Osteocyte (in vitro differentiated cells): ENCODE data around the gene NCCRP1. TPM values are rescaled to one million over a fixed set of nuclear protein-coding genes. Genes with fewer than 3 reads are reported as not detected.
"Not testable (repeated sequence)": the region's sequence is repeated elsewhere in the genome, so short reads cannot be mapped to it uniquely, and the experiment has no call there.

Source experiments
- DNase-seq: peaks from one replicate; pipeline ENCODE4 v3.0.0; 2021; ENCODE audit warnings: mixed read lengths; ENCODE audit not compliant: unreplicated experiment; ENCODE audit errors: extremely low spot score
- H3K27ac Mint-ChIP-seq: one replicate; pipeline ENCODE4 v1.8.0; 2021; ENCODE audit warnings: mild to moderate bottlenecking, mixed read lengths; ENCODE audit not compliant: unreplicated experiment
- H3K27me3 Mint-ChIP-seq: one replicate; pipeline ENCODE4 v1.8.0; 2021; ENCODE audit warnings: mixed read lengths; ENCODE audit not compliant: unreplicated experiment
- H3K36me3 Mint-ChIP-seq: one replicate; pipeline ENCODE4 v1.8.0; 2021; ENCODE audit warnings: mixed read lengths; ENCODE audit not compliant: unreplicated experiment
- H3K4me1 Mint-ChIP-seq: one replicate; pipeline ENCODE4 v1.8.0; 2021; ENCODE audit warnings: mixed read lengths; ENCODE audit not compliant: unreplicated experiment
- H3K4me3 Mint-ChIP-seq: one replicate; pipeline ENCODE4 v1.8.0; 2021; ENCODE audit warnings: mild to moderate bottlenecking, moderate library complexity, mixed read lengths; ENCODE audit not compliant: unreplicated experiment
- H3K9me3 Mint-ChIP-seq: one replicate; pipeline ENCODE4 v1.8.0; 2021; ENCODE audit warnings: mixed read lengths; ENCODE audit not compliant: unreplicated experiment
- total RNA-seq: library from RNA; stranded (reverse); gene quantifications from 2 replicates; pipeline ENCODE4 v1.2.1, GENCODE V29; 2021
- TF ChIP-seq, protein P1 (sequence below): fragments of 200-600 bp; sonication (generic); IDR thresholded peaks from 2 replicates; pipeline ENCODE4 v1.5.0; 2021; ENCODE audit warnings: antibody characterized with exemption, mild to moderate bottlenecking, moderate library complexity

The NCCRP1 gene
- total RNA-seq, 1 donor from 2014 or later = not detected

GRCh38 chr19:39207293-39207836 lies 10.6 kb downstream of the NCCRP1 start:
- peaks cover 25% of the 10 kb centered on the region for H3K27me3 Mint-ChIP-seq

GRCh38 chr19:39208175-39208795 lies 11.5 kb downstream of the NCCRP1 start:
- H3K4me1 Mint-ChIP-seq = no peaks in the 10 kb centered on the region
- no peak overlapping the region for H3K27ac Mint-ChIP-seq
- no peaks in the 10 kb centered on the region for H3K9me3 Mint-ChIP-seq
- no peaks in the 10 kb centered on the region for H3K36me3 Mint-ChIP-seq
- H3K27me3 Mint-ChIP-seq = peaks cover 25% of the 10 kb centered on the region
- no peak overlapping the region for H3K4me3 Mint-ChIP-seq
- no peak for DNase-seq
- TF ChIP-seq, protein P1, sequence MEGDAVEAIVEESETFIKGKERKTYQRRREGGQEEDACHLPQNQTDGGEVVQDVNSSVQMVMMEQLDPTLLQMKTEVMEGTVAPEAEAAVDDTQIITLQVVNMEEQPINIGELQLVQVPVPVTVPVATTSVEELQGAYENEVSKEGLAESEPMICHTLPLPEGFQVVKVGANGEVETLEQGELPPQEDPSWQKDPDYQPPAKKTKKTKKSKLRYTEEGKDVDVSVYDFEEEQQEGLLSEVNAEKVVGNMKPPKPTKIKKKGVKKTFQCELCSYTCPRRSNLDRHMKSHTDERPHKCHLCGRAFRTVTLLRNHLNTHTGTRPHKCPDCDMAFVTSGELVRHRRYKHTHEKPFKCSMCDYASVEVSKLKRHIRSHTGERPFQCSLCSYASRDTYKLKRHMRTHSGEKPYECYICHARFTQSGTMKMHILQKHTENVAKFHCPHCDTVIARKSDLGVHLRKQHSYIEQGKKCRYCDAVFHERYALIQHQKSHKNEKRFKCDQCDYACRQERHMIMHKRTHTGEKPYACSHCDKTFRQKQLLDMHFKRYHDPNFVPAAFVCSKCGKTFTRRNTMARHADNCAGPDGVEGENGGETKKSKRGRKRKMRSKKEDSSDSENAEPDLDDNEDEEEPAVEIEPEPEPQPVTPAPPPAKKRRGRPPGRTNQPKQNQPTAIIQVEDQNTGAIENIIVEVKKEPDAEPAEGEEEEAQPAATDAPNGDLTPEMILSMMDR = no peak

More at GRCh38 chr19:39207293-39207836, 10.6 kb downstream of the NCCRP1 start:
- Mint-ChIP-seq H3K4me3 (no peak overlapping the region), H3K36me3 (no peaks in the 10 kb centered on the region), H3K27ac (no peak overlapping the region), H3K4me1 (no peaks in the 10 kb centered on the region), H3K9me3 (no peaks in the 10 kb centered on the region)
- TF ChIP-seq, protein P1 = no peak
- DNase-seq = no peak

- no peak for DNase-seq
- H3K4me3 Mint-ChIP-seq = no peak overlapping the region
- no peaks in the 10 kb centered on the region for H3K9me3 Mint-ChIP-seq
- TF ChIP-seq, protein P1 = no peak
- H3K27ac Mint-ChIP-seq = no peak overlapping the region
- H3K36me3 Mint-ChIP-seq = no peaks in the 10 kb centered on the region
- H3K27me3 Mint-ChIP-seq = peaks cover 32% of the 10 kb centered on the region
- no peaks in the 10 kb centered on the region for H3K4me1 Mint-ChIP-seq
Observed at GRCh38 chr19:39209196-39209595, 12.4 kb downstream of the NCCRP1 start.

GRCh38 chr19:39211731-39212374 lies 15.1 kb downstream of the NCCRP1 start:
- no peak for DNase-seq
- Mint-ChIP-seq H3K36me3 (no peaks in the 10 kb centered on the region), H3K4me3 (no peak overlapping the region), H3K9me3 (no peaks in the 10 kb centered on the region), H3K4me1 (no peaks in the 10 kb centered on the region), H3K27me3 (peaks cover 27% of the 10 kb centered on the region), H3K27ac (no peak overlapping the region)
- TF ChIP-seq, protein P1 = no peak

DNA sequence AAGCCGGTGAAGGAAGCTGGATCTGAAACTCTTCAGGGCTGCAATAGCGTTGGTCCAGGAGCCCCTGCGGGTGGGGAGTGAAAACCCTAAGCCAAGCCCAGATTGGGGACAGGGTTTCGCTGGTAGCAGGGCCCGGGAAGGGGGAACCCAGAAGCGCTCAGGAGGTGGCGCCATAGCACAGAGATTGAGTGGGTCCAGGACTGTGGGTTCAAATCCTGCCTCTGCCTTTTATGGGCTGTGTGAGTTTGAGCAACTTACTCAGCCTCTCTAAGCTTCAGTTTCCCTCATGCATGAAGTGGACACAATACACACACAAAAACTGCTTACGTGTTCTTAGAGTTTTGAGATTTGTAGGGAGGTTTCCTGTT lies 15.6 kb downstream of the NCCRP1 start:
- TF ChIP-seq, protein P1 = peak; percentile 36
- H3K4me3 Mint-ChIP-seq = no peak overlapping the region
- no peaks in the 10 kb centered on the region for H3K4me1 Mint-ChIP-seq
- no peak overlapping the region for H3K27ac Mint-ChIP-seq
- H3K36me3 Mint-ChIP-seq = no peaks in the 10 kb centered on the region
- DNase-seq = no peak
- peaks cover 3% of the 10 kb centered on the region for H3K9me3 Mint-ChIP-seq
- H3K27me3 Mint-ChIP-seq = peaks cover 29% of the 10 kb centered on the region

- not testable (repeated sequence) for H3K4me3 Mint-ChIP-seq, H3K4me1 Mint-ChIP-seq, H3K9me3 Mint-ChIP-seq, H3K27ac Mint-ChIP-seq, H3K36me3 Mint-ChIP-seq, DNase-seq
- H3K27me3 Mint-ChIP-seq = peaks cover 22% of the 10 kb centered on the region
Observed at GRCh38 chr19:39215323-39215722, 18.6 kb downstream of the NCCRP1 start.
